ENCODE measurements around the gene THAP6. TPM values are rescaled to one million over a fixed set of nuclear protein-coding genes. Genes with fewer than 3 reads are reported as not detected.

THAP6 gene
- total RNA-seq, 1 experiment from 2014 or later, result 11.7 TPM

DNA sequence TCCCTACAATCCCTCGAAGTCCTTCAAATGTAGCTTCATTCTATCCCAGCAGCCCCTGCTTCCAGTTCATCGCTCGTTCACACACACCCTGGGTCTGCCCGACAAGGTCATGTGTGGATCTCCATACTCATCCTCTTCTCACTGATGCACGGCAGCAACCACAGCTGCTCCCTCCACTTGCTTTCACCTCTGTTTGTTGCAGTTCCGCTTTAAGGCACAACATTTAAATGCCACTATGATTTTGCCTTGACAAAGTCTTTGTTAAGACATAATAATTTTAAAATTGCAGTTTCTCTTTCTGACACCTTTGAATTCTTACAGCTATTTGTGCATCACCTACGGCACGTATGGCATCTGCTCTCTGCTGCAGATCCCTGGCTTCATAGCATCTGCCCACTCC lies 43.4 kb downstream of the THAP6 start:
- WGBS (ENCODE audit: extremely low coverage, insufficient read length, low lambda C conversion rate), result no CpG with 5 or more reads among the region's 8 CpGs

More for the DNA sequence above, 43.4 kb downstream of the THAP6 start:
- peaks cover 16 to 20% of the 10 kb centered on the region in 2 experiments for H3K4me1 Mint-ChIP-seq
- no peaks in the 10 kb centered on the region; a peak in 1 of 7 replicates for H3K36me3 Mint-ChIP-seq (ENCODE audit: insufficient read depth in 1 of 3, low read depth in 3 of 3)
- no peak overlapping the region for H2BK120ac ChIP-seq (ENCODE audit: low read depth, low read length, poor library complexity, severe bottlenecking)
- H3K56ac ChIP-seq (ENCODE audit: insufficient read length, low read depth, low read length), result no peak overlapping the region
- H2BK12ac ChIP-seq (ENCODE audit: insufficient read length, low read depth, low read length), result no peak overlapping the region
- H2AFZ ChIP-seq (ENCODE audit: low read length), result no peak overlapping the region
- no peak overlapping the region for H4K8ac ChIP-seq (replicated peaks; ENCODE audit: insufficient read length, low read depth, low read length)
- H3K27me3 ChIP-seq (ENCODE audit: insufficient read depth, low read length), result no peaks in the 10 kb centered on the region
- TF ChIP-seq, protein P1, sequence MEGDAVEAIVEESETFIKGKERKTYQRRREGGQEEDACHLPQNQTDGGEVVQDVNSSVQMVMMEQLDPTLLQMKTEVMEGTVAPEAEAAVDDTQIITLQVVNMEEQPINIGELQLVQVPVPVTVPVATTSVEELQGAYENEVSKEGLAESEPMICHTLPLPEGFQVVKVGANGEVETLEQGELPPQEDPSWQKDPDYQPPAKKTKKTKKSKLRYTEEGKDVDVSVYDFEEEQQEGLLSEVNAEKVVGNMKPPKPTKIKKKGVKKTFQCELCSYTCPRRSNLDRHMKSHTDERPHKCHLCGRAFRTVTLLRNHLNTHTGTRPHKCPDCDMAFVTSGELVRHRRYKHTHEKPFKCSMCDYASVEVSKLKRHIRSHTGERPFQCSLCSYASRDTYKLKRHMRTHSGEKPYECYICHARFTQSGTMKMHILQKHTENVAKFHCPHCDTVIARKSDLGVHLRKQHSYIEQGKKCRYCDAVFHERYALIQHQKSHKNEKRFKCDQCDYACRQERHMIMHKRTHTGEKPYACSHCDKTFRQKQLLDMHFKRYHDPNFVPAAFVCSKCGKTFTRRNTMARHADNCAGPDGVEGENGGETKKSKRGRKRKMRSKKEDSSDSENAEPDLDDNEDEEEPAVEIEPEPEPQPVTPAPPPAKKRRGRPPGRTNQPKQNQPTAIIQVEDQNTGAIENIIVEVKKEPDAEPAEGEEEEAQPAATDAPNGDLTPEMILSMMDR (conservative IDR thresholded peaks at IDR 0.05), result no peak
- no peak overlapping the region for H3K27ac ChIP-seq (ENCODE audit: insufficient read length, low read depth, low read length)
- H3K18ac ChIP-seq (ENCODE audit: insufficient read length, low read depth, low read length), result no peak overlapping the region
- no peak overlapping the region for H3T11ph ChIP-seq (ENCODE audit: low read length)
- no peak overlapping the region for H3K9ac ChIP-seq (ENCODE audit: extremely low read depth, insufficient read length, low read length)
- H3K9me3 ChIP-seq (ENCODE audit: control insufficient read depth, low read depth, low read length), result no peaks in the 10 kb centered on the region
- H4K20me1 ChIP-seq (ENCODE audit: control insufficient read depth, insufficient read depth, insufficient read length), result no peaks in the 10 kb centered on the region
- H3K23ac ChIP-seq (ENCODE audit: insufficient read length, low read depth, low read length), result no peak overlapping the region
- no peaks in the 10 kb centered on the region for H3K79me1 ChIP-seq (ENCODE audit: insufficient read depth, low read depth, low read length, poor library complexity, severe bottlenecking)
- DNase-seq, result no peak
- no peak overlapping the region for H4K5ac ChIP-seq (ENCODE audit: insufficient read length, low read depth, low read length)
- no peak overlapping the region for H3K4ac ChIP-seq (ENCODE audit: low read depth, low read length)
- no peaks in the 10 kb centered on the region for H3K27me3 Mint-ChIP-seq (ENCODE audit: low read depth)
- no peak overlapping the region for H3K14ac ChIP-seq (ENCODE audit: insufficient read depth, low read length)
- no peak overlapping the region for H4K91ac ChIP-seq (ENCODE audit: insufficient read length, low read depth, low read length)
- H2BK20ac ChIP-seq (ENCODE audit: low read depth, low read length, poor library complexity, severe bottlenecking), result no peak overlapping the region
- peaks cover 3% of the 10 kb centered on the region; the same call in 1 of the 2 replicates for H3K4me1 ChIP-seq (ENCODE audit: insufficient read depth, low read length)
- no peak overlapping the region for H3K27ac Mint-ChIP-seq
- no peaks in the 10 kb centered on the region for H3K23me2 ChIP-seq (ENCODE audit: insufficient read length, low read depth, low read length, poor library complexity, severe bottlenecking)
- no peak overlapping the region for H2AK5ac ChIP-seq (ENCODE audit: insufficient read length, low read length)
- H3K79me2 ChIP-seq (ENCODE audit: insufficient read depth, low read length), result no peaks in the 10 kb centered on the region
- no peak overlapping the region for H3K4me3 Mint-ChIP-seq
- H2BK5ac ChIP-seq (ENCODE audit: insufficient read length, low read length), result no peak overlapping the region
- H3K9me3 Mint-ChIP-seq, result no peaks in the 10 kb centered on the region
- no peak overlapping the region for H2BK15ac ChIP-seq (ENCODE audit: low read depth, low read length)
- no peak overlapping the region for H3K4me2 ChIP-seq (ENCODE audit: insufficient read depth, insufficient read length, low read length)
